Muscle layer of colon (tissue), 2 donors: ENCODE measurements around the gene ATXN7L1.

ENCODE experiments used
- H3K27ac ChIP-seq: one replicate; pipeline ENCODE4 v1.7.0; 2013; ENCODE audit warnings: low read depth, mild to moderate bottlenecking, low read length, moderate library complexity
- H3K27me3 ChIP-seq, 2 donors: one replicate each; pipeline ENCODE4 v1.7.0; 2013; ENCODE audit warnings: low read length in 2 of 2, mild to moderate bottlenecking in 2 of 2; ENCODE audit not compliant: insufficient read depth in 2 of 2, control insufficient read depth in 1 of 2
- H3K36me3 ChIP-seq: one replicate; pipeline ENCODE4 v1.7.0; 2013; ENCODE audit warnings: mild to moderate bottlenecking, low read length; ENCODE audit not compliant: insufficient read depth
- H3K4me1 ChIP-seq: one replicate; pipeline ENCODE4 v1.7.0; 2013; ENCODE audit warnings: mild to moderate bottlenecking, low read length; ENCODE audit not compliant: insufficient read depth
- H3K4me3 ChIP-seq, 2 donors: one replicate each; pipeline ENCODE4 v1.7.0; 2013; ENCODE audit warnings: low read length in 2 of 2, low read depth in 1 of 2, mild to moderate bottlenecking in 1 of 2, moderate library complexity in 1 of 2
- H3K9ac ChIP-seq: one replicate; pipeline ENCODE4 v1.7.0; 2013; ENCODE audit warnings: low read length
- H3K9me3 ChIP-seq: one replicate; pipeline ENCODE4 v1.7.0; 2013; ENCODE audit warnings: mild to moderate bottlenecking, low read length
- donor health status: abdominal sarcoma.
- donor health status: Adenocarcinoma of cecum.

Gene ATXN7L1

DNA sequence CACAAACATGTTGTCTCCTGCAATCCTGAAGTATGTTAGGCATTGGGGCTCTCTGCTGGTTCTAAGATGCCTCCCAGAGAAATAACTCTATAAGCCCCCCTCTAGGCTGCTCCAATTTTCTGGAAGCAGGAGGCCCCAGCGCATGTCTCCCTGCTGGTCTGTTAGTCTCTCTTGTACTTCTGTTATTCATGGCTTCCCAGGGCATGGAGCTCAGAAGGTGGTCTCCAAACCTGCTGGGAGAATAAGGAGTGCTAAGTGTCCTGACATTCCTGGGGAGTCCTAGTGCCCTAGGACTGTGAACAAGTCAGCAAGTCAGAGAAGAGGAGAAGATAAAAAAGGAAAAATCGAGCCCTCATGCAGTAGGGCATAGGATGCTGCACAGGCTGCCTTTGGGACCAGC lies 224.6 kb downstream of the ATXN7L1 start:
- H3K4me1 ChIP-seq = peaks cover 27% of the 10 kb centered on the region
- no peaks in the 10 kb centered on the region for H3K27me3 ChIP-seq
- H3K9ac ChIP-seq = no peak overlapping the region
- no peaks in the 10 kb centered on the region for H3K36me3 ChIP-seq
- H3K9me3 ChIP-seq = no peaks in the 10 kb centered on the region
- no peak overlapping the region for H3K27ac ChIP-seq
- H3K4me3 ChIP-seq = no peak overlapping the region

DNA sequence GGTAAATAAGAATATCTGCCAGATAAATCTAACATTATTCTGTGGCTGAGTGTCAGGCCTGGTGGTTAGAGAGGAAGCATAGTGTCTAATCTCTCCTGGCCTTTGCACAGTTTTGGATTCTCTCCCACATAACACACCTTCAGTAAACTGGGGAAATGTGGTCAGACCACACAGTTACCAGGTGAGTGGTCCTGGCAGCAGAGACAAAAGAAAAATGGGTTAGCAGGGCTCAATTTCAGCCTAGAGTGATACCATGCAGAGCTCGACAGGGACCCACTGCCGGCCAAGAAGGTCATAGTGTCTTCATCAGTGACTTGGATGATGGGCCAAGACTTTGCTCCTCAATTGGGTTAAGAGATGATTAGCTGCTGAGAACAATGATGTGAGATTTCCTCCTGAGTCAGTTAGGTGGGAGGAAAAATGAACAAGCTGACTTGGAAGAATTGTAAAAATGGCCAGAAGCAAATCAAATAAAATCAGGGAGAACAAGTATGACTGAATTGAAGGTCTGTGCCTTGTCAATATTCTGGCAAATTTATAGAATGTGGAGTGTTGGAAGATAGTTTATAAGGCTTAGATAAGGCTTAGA lies 225.9 kb downstream of the ATXN7L1 start:
- no peaks in the 10 kb centered on the region for H3K36me3 ChIP-seq
- no peak overlapping the region for H3K27ac ChIP-seq
- no peak overlapping the region for H3K4me3 ChIP-seq
- H3K27me3 ChIP-seq = no peaks in the 10 kb centered on the region
- H3K9me3 ChIP-seq = no peaks in the 10 kb centered on the region
- no peak overlapping the region for H3K9ac ChIP-seq
- peaks cover 19% of the 10 kb centered on the region for H3K4me1 ChIP-seq

DNA sequence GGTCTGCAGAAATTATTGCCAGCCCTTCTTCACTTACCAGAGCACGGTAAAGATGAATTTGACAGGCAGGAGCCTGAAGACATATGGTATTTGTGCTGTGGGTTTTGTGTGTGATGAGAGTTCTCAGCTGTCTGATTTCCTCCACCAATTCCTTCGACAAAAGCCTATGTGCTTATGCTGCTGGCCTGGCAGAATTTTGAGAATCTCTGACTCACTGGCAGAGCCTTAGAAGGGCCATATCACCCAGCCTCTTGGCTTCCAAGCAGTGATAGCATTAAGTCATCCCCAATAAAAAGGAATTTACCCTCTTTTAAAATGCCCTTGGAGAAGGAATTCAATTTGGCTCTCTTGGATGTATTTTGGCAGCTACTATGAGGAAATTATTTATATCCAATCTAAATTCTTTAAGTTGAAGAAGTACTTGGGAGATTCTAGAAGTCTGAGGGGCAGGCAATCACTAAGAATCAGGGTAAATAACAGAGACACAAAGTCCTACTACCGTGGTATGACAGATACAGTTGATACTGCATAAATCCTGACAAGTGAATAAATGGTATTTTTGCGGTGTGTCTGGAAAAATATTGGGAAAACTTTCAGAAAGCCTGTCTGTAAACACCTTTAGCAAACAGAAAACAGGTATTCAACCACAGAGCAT lies 226.5 kb downstream of the ATXN7L1 start:
- H3K27ac ChIP-seq = no peak overlapping the region
- H3K9ac ChIP-seq = no peak overlapping the region
- no peaks in the 10 kb centered on the region for H3K9me3 ChIP-seq
- no peaks in the 10 kb centered on the region for H3K36me3 ChIP-seq
- H3K4me1 ChIP-seq = peaks cover 17% of the 10 kb centered on the region
- H3K4me3 ChIP-seq = no peak overlapping the region
- no peaks in the 10 kb centered on the region for H3K27me3 ChIP-seq

DNA sequence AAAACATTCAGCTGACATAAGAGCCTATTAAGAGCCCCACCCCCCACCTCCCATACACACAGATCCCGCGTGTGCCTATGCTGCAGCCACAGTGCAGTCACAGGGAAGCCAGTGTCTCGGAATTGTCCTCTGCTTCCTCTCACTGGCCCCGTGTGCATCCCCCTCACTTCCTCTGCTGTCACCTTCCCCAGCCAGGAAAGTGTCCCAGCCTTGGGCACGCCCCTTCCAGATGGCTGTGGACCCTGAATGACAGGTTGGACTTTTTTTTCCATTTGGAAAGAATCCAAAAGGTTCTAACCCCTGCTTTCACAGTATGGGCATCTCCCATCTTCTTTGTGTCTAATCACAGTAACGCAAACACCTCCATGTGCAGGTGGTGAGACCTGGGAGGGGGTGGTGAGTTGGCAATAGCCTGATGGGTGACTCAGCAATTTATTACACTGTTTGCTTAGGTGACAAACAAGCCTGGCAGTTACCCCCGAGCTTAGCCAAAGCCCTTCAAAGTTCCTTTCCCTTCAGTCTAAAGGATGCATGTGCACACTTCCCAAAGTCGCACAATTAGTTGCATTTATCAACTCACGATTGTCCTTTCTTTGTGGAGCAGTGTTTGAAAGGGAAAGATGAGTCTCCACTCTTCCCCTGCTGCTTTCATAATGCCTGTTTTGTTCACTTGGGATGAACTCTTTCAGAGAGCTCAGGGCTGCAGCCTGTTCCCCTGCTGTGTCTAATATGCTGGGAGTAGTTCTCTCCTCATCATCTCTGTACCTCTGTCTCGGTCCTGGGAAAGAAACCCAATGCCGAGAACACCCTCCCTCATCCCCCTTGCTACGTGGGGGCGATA lies 227.6 kb downstream of the ATXN7L1 start:
- Histone ChIP-seq H3K4me3 (no peak overlapping the region), H3K9ac (no peak overlapping the region), H3K36me3 (no peaks in the 10 kb centered on the region), H3K9me3 (no peaks in the 10 kb centered on the region), H3K4me1 (peaks cover 17% of the 10 kb centered on the region), H3K27ac (no peak overlapping the region), H3K27me3 (no peaks in the 10 kb centered on the region)

DNA sequence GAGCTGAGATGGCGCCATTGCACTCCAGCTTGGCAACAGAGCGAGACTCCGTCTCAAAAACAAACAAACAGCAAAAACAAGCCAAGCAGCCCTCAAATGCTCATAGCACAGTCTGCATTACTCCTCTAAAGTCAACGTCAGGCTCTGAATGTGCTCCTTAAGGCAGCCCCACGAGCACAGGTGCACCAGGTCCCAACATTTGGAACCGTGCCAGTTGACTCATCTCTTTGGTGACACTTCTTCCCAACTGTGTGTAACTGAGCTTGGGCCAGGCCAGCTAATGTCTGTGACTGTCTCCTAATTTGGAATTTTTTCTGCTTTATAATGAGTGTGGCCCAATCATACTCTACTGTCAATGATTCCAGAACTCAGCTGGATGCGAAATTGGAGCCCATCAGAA lies 228.8 kb downstream of the ATXN7L1 start:
- H3K36me3 ChIP-seq = peaks cover 3% of the 10 kb centered on the region
- peaks cover 17% of the 10 kb centered on the region for H3K4me1 ChIP-seq
- no peak overlapping the region for H3K9ac ChIP-seq
- H3K9me3 ChIP-seq = no peaks in the 10 kb centered on the region
- H3K4me3 ChIP-seq = no peak overlapping the region
- no peak overlapping the region for H3K27ac ChIP-seq
- H3K27me3 ChIP-seq = no peaks in the 10 kb centered on the region

DNA sequence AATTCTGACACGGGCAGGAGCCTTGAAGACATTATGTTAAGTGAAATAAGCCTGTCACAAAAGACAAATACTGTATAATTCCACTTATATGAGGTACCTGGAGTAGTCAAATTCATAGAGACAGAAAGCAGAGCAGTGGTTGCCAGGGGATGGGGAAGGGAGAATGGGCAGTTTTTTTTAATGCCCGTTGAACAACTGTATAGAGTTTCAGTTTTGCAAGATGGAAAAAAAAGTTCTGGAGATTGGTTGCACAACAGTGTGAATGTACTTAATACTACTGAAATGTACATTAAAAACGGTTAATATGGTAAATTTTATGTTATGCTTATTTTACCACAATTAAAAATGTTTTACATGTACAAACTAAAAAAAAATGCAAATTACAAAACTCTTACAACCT lies 231.5 kb downstream of the ATXN7L1 start:
- peaks cover 14% of the 10 kb centered on the region for H3K36me3 ChIP-seq
- peaks cover 17% of the 10 kb centered on the region for H3K4me1 ChIP-seq
- H3K4me3 ChIP-seq = no peak overlapping the region
- no peaks in the 10 kb centered on the region for H3K27me3 ChIP-seq
- no peak overlapping the region for H3K9ac ChIP-seq
- no peaks in the 10 kb centered on the region for H3K9me3 ChIP-seq
- H3K27ac ChIP-seq = no peak overlapping the region

DNA sequence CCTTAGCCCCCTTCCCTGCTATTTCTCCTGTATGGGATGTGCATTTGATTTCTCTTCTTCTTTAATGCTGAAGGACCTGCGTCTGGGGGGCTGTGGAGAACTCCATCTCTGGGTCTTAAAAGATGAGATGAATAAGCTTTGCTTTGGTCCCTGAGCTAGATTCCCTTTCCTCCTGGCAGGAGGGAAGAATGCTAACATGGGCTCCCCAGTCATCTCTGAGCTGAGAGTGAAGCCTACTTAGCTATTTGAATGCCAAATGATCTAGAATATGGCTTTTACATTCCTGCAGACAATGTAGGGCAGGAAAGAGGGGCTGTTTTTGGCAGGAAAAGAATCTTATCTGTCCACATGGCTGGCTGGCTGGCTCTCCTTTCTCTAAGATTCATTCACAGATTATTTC lies 232.5 kb downstream of the ATXN7L1 start:
- peaks cover 14% of the 10 kb centered on the region for H3K36me3 ChIP-seq
- H3K27me3 ChIP-seq = no peaks in the 10 kb centered on the region
- no peaks in the 10 kb centered on the region for H3K9me3 ChIP-seq
- H3K9ac ChIP-seq = no peak overlapping the region
- H3K4me1 ChIP-seq = peaks cover 8% of the 10 kb centered on the region
- H3K27ac ChIP-seq = no peak overlapping the region
- H3K4me3 ChIP-seq = no peak overlapping the region

DNA sequence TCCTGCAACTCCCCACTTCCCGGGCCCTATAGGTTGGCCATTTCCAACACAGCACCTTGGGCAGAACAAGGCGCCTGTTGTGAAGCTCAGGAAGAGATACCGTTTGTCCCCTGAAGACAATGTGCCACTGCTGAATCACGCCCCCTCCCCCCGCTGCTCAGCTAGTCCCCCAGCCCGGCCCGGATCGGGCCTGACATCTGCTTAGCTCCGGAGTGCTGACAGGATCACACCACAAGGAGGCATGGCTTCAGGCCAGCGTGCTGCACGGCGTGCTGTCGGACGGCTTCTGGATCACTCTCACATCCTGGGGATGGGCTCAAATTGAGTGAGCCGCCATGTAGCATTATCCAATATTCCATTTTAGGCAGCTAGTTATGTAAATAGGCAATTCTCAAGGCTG lies 233.0 kb downstream of the ATXN7L1 start:
- Histone ChIP-seq H3K36me3 (peaks cover 16% of the 10 kb centered on the region), H3K4me3 (no peak overlapping the region), H3K27ac (no peak overlapping the region), H3K9ac (no peak overlapping the region), H3K4me1 (peaks cover 3% of the 10 kb centered on the region), H3K9me3 (no peaks in the 10 kb centered on the region), H3K27me3 (no peaks in the 10 kb centered on the region)

DNA sequence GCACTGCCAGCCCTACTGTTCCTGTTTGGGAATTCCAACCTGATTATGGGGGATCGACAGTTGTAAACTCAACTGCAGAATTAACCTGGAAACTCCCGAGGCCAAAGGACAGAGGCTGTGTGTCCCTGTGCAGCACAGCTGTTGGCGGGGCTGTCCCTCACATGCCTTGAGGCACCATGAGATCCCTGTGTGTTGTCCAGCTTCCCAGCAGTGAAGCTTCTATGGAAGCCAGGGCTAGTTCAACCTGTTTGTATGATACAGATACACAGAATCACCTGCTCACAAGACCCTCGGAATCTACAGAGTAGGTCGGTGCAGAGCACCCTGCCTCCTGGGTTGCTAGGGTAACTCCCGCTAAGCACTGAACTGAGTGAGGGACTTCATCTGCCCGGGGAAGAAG lies 234.1 kb downstream of the ATXN7L1 start:
- Histone ChIP-seq H3K4me3 (no peak overlapping the region), H3K4me1 (no peaks in the 10 kb centered on the region), H3K27ac (no peak overlapping the region), H3K9ac (no peak overlapping the region), H3K36me3 (peaks cover 28% of the 10 kb centered on the region), H3K9me3 (no peaks in the 10 kb centered on the region), H3K27me3 (no peaks in the 10 kb centered on the region)

DNA sequence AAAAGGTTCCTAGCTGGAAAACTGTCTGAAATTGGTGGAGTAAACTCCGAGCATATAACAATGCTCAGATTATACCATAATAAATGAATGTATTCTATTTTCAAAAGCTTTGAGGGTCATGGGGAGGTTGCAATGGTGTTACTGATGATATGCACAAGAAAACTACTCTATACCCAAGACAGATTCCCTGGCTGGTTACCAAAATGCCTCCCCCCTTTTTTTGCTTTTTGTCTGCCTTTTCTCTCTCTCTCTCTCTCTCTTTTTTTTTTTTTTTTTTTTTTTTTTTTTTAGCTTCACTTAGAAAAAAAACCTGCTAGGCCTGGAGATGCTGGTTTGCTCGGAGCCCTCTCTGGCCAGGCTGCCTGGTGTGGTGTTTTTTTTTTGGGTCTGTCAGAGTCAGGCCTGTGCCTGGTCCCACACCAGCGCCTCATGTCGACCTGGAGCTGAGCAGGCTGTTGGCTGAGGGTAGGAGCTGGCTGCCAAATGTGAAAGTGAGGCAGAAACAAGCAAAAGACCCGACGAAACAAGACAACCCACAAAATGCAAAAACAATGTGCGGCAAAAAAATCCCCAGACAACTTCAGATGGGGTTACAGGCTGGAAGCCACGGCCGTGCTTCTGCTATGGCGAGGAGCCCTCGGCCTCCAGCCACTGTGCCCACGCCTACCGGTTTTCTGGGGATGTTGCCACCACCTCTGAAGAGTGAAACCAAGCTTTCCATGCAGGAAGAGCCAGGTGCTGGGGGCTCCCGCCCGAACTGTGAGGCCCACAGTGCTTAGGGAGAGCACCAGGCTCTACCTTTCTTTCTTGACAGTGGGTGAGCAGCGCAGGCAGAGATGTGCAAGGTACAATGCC lies 235.2 kb downstream of the ATXN7L1 start:
- peaks cover 29% of the 10 kb centered on the region for H3K36me3 ChIP-seq
- no peak overlapping the region for H3K27ac ChIP-seq
- H3K9ac ChIP-seq = no peak overlapping the region
- no peaks in the 10 kb centered on the region for H3K9me3 ChIP-seq
- no peaks in the 10 kb centered on the region for H3K4me1 ChIP-seq
- no peak overlapping the region for H3K4me3 ChIP-seq
- no peaks in the 10 kb centered on the region for H3K27me3 ChIP-seq
